ENCODE results near the gene USP40. TPM values are rescaled to one million over a fixed set of nuclear protein-coding genes. Genes with fewer than 3 reads are reported as not detected.

The USP40 gene, protein sequence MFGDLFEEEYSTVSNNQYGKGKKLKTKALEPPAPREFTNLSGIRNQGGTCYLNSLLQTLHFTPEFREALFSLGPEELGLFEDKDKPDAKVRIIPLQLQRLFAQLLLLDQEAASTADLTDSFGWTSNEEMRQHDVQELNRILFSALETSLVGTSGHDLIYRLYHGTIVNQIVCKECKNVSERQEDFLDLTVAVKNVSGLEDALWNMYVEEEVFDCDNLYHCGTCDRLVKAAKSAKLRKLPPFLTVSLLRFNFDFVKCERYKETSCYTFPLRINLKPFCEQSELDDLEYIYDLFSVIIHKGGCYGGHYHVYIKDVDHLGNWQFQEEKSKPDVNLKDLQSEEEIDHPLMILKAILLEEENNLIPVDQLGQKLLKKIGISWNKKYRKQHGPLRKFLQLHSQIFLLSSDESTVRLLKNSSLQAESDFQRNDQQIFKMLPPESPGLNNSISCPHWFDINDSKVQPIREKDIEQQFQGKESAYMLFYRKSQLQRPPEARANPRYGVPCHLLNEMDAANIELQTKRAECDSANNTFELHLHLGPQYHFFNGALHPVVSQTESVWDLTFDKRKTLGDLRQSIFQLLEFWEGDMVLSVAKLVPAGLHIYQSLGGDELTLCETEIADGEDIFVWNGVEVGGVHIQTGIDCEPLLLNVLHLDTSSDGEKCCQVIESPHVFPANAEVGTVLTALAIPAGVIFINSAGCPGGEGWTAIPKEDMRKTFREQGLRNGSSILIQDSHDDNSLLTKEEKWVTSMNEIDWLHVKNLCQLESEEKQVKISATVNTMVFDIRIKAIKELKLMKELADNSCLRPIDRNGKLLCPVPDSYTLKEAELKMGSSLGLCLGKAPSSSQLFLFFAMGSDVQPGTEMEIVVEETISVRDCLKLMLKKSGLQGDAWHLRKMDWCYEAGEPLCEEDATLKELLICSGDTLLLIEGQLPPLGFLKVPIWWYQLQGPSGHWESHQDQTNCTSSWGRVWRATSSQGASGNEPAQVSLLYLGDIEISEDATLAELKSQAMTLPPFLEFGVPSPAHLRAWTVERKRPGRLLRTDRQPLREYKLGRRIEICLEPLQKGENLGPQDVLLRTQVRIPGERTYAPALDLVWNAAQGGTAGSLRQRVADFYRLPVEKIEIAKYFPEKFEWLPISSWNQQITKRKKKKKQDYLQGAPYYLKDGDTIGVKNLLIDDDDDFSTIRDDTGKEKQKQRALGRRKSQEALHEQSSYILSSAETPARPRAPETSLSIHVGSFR
- total RNA-seq, result 10 to 100 TPM; 11.6 to 12.5 TPM

GRCh38 chr2:233566141-233566956, at the start of gene USP40:
Gene USP40 (minus strand): TSS chr2:233566782. CDS start chr2:233565554, 1,228 bp downstream.
- Histone ChIP-seq H3K4me1 (peaks cover 0 to 12% of the 10 kb centered on the region in 2 donors), H3K9me3 (no peaks in the 10 kb centered on the region), H3K36me3 (no peaks in the 10 kb centered on the region), H3K4me3 (peak within 1 kb of the TSS; percentile 80 to 89), H3K27me3 (no peaks in the 10 kb centered on the region), H3K27ac (peak within 1 kb of the TSS; percentile 93 to 96)
- DNase-seq (ENCODE audit: low spot score), result peak; percentile 92
- peak in 1 of 2 donors; percentile 11 for TF ChIP-seq CTCF (IDR thresholded peaks at IDR 0.05)

- no peaks in the 10 kb centered on the region for H3K36me3 ChIP-seq
- no peaks in the 10 kb centered on the region for H3K27me3 ChIP-seq
- no peaks in the 10 kb centered on the region for H3K4me1 ChIP-seq
- no peak overlapping the region for H3K27ac ChIP-seq
- no peak for TF ChIP-seq CTCF (IDR thresholded peaks at IDR 0.05)
- H3K4me3 ChIP-seq, result no peak overlapping the region
- no peak for DNase-seq (ENCODE audit: low spot score)
- peaks cover 0 to 5% of the 10 kb centered on the region in 2 donors for H3K9me3 ChIP-seq
Observed at GRCh38 chr2:233611284-233611683, 44.7 kb upstream of the USP40 start.

DNA sequence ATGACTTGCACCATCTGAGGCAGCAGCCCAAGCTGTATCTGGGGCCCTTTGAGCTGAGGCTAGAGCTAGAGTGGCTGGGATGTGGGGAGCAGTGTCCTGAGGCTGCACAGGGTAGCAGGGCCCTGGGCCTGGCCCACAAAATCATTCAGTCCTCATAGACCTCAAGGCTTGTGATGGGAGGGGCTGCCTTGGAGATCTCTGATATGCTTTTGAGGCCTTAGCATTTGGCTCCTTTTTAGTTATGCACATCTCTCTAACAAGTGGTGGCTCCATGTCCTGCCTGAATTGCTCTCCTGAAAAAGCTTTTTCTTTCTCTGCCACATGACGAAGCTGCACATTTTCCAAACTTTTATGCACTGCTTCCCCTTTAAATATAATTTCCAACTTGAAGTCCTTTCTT, 39.1 kb upstream of the USP40 start:
- Histone ChIP-seq H3K27ac (no peak overlapping the region), H3K9me3 (peaks cover 0 to 5% of the 10 kb centered on the region in 2 donors), H3K36me3 (no peaks in the 10 kb centered on the region), H3K4me1 (no peaks in the 10 kb centered on the region), H3K27me3 (no peaks in the 10 kb centered on the region), H3K4me3 (no peak overlapping the region)
- DNase-seq (ENCODE audit: low spot score), result no peak
- TF ChIP-seq CTCF (IDR thresholded peaks at IDR 0.05), result no peak

GRCh38 chr2:233604826-233605225, 38.2 kb upstream of the USP40 start:
- DNase-seq (ENCODE audit: low spot score), result no peak
- H3K36me3 ChIP-seq, result no peaks in the 10 kb centered on the region
- no peak overlapping the region for H3K4me3 ChIP-seq
- H3K9me3 ChIP-seq, result no peaks in the 10 kb centered on the region
- no peak overlapping the region for H3K27ac ChIP-seq
- TF ChIP-seq CTCF (IDR thresholded peaks at IDR 0.05), result no peak
- H3K27me3 ChIP-seq, result no peaks in the 10 kb centered on the region
- H3K4me1 ChIP-seq, result no peaks in the 10 kb centered on the region

- H3K9me3 ChIP-seq, result no peaks in the 10 kb centered on the region
- TF ChIP-seq CTCF (IDR thresholded peaks at IDR 0.05), result no peak
- H3K4me1 ChIP-seq, result no peaks in the 10 kb centered on the region
- no peaks in the 10 kb centered on the region for H3K27me3 ChIP-seq
- DNase-seq (ENCODE audit: low spot score), result no peak
- H3K27ac ChIP-seq, result no peak overlapping the region
- H3K4me3 ChIP-seq, result no peak overlapping the region
- H3K36me3 ChIP-seq, result no peaks in the 10 kb centered on the region
Observed at GRCh38 chr2:233603520-233603919, 36.9 kb upstream of the USP40 start.

Data from right atrium auricular region (tissue), 2 donors.